Measurements from ENCODE around the gene ZG16.
A peak's percentile ranks its signal among the peaks of the same experiment; 100 is the strongest.

ZG16 gene

GRCh38 chr16:29810699-29811169 is 32.7 kb downstream of the ZG16 start:
- DNase-seq = no peak

DNA sequence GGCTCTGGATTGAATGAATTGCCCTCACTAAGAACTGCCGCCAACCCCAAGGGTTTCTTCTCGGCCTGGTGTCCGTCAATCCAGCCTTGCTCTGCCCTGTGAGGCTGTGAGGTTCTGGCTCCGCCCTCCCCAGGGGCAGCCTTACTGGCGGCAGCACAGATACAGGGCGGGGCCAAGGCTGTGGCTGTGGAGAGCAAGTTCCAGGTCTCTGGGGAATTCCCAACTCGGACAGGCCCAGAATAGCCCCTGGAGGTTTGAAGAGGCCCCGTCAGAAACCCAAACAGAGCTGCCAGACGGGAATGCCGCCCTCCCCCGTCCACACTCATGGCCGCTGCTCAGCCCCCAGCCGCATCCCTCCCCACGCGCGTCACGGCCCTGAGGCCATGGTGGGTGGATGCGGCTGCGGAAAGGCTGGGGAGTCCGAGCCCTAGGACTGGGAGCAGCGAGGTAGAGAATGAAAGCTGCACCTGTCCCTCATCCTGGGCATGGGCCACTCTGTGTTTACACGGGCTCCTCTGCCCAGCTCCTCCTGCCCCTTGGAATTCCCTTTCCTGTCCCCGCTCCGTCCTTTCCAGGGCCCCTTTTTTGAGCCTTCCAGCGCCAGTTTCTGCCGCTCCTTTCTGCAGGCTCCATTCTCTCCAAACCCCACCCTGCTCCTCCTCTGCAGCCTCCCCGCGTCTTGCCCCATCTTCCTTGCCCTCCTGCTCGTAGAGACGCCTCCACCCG is 33.3 kb downstream of the ZG16 start:
- peak; percentile 89 to 96 for DNase-seq

DNA sequence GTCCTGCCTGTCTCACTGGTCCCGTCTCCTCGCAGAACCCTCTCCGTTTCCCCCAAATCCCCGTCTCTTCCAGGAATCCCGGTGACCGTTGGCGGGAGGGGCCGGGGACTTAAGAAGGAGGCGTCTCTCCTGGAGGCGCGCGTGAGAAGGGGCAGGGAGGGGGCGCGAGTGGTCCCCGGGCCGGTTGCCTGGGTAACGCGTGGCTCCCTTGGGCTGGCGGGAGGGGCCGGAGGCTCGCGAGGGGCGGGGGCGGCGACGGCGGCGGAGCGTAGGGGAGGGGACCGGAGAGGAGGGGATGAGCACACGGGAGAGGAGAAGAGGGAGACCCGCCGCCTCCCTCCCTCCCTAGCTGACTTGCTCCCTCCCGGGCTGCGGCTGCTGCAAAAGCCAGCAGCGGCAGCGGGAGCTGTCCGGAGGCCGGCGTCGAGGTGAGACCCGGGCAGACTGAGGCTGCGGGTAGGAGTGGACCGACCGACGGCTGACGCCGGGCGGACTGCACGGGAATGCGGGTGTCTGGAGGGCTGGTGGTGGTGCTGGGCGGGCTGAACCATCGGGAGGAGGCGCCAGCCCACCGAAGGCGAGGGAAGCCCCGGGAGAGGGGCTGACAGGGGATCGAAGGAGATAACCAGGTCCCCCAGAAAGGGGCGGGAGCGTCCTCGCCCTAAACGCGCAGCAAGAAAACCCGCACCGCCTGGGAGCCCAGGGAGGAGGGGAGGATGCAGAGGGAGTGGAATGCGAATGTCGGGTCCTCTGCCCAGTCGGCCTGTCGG is 34.0 kb downstream of the ZG16 start, which contains the start of gene PRRT2:
TSS of gene PRRT2 (plus strand) at position 298 of the 770 bp plus-strand sequence. CDS start 862 bp downstream, outside the sequence.
- peak; percentile 24 to 31 for DNase-seq

DNA sequence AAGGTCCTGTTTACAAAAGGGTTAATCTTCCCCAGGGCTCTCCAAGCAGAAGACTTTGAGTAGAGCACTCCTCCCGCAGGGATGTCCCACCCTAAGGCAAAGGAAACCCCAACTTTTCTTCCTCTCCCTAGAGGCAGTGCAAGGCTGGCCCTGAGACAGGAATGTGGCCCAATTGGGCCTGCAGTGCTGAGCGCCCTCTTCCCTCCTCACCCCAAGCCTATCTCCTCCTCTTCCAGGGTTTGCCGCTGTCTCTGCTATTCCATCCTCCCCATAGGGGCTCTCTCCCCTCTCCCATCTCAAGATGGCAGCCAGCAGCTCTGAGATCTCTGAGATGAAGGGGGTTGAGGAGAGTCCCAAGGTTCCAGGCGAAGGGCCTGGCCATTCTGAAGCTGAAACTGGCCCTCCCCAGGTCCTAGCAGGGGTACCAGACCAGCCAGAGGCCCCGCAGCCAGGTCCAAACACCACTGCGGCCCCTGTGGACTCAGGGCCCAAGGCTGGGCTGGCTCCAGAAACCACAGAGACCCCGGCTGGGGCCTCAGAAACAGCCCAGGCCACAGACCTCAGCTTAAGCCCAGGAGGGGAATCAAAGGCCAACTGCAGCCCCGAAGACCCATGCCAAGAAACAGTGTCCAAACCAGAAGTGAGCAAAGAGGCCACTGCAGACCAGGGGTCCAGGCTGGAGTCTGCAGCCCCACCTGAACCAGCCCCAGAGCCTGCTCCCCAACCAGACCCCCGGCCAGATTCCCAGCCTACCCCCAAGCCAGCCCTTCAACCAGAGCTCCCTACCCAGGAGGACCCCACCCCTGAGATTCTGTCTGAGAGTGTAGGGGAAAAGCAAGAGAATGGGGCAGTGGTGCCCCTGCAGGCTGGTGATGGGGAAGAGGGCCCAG is 34.9 kb downstream of the ZG16 start:
- no peak for DNase-seq

DNA sequence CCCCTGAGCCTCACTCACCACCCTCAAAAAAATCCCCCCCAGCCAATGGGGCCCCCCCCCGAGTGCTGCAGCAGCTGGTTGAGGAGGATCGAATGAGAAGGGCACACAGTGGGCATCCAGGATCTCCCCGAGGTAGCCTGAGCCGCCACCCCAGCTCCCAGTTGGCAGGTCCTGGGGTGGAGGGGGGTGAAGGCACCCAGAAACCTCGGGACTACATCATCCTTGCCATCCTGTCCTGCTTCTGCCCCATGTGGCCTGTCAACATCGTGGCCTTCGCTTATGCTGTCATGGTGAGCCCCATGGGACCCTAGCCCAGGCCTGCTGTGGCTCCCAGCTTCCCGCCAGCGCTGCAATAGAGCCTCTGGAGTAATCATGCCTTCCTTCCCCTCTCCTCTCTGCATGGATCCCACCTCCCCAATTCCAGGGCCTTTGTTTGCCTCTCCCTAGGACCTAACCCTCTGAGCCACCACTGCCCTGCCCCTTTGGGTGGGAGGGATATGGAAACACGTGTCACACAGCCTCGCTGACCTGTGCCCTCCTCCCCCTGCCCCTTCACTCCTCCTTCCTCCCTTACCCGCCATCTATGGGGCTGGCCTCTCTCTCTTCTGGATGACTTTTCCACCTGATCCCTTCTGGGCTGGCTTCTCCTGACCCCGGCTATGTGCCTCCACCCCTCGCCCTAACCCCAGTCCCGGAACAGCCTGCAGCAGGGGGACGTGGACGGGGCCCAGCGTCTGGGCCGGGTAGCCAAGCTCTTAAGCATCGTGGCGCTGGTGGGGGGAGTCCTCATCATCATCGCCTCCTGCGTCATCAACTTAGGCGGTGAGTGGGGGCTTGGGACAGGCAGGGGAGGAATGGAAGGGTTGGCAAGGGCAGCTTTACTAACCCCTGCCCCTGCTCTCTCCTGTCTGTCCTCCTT is 35.8 kb downstream of the ZG16 start:
- no peak for DNase-seq

DNA sequence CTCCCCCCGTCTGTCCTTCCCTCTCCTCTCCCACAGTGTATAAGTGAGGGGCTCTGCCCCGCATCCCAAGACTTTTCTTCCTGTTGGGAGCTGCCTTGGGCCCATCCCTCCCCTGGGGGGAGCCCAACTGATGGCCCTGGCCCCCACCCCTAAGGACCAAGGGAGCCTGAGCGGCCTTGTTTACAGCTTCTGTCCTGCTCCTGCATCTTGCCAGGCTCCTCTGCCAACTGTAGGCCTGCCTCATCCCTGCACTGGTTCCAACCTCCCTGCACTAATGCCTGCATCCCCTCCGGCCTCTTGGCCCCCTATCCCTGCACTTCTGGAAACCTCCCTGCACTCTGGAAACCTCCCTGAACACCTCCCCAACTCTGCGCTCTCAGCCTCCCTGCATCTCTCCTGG is 36.5 kb downstream of the ZG16 start:
- no peak for DNase-seq

- DNase-seq = no peak
Measured at GRCh38 chr16:29815032-29815721, 37.1 kb downstream of the ZG16 start.

GRCh38 chr16:29815793-29816693 is 38.0 kb downstream of the ZG16 start, which contains the start of gene PAGR1:
Gene PAGR1, plus strand, starts transcription at chr16:29816152. Its CDS starts 374 bp downstream, at chr16:29816526.
- DNase-seq = peak; percentile 97 to 99

GRCh38 chr16:29816694-29817441 is 38.8 kb downstream of the ZG16 start:
- DNase-seq = peak; percentile 34 to 70

- no peak for DNase-seq
Measured at GRCh38 chr16:29818082-29818481, 40.0 kb downstream of the ZG16 start.

DNA sequence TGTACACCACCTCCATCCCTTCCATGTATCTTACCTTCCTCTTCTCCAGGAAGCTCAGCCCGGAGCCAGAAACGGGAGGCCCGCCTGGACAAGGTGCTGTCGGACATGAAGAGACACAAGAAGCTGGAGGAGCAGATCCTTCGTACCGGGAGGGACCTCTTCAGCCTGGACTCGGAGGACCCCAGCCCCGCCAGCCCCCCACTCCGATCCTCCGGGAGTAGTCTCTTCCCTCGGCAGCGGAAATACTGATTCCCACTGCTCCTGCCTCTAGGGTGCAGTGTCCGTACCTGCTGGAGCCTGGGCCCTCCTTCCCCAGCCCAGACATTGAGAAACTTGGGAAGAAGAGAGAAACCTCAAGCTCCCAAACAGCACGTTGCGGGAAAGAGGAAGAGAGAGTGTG is 41.5 kb downstream of the ZG16 start:
- no peak for DNase-seq

- peak; percentile 71 to 72 for DNase-seq
Measured at GRCh38 chr16:29820271-29820701, 42.2 kb downstream of the ZG16 start, which contains the start of gene MVP. Gene MVP, plus strand, starts transcription at chr16:29820462. Its CDS starts 10,088 bp downstream, at chr16:29830550.

GRCh38 chr16:29820730-29821642 is 42.9 kb downstream of the ZG16 start:
- no peak for DNase-seq

DNA sequence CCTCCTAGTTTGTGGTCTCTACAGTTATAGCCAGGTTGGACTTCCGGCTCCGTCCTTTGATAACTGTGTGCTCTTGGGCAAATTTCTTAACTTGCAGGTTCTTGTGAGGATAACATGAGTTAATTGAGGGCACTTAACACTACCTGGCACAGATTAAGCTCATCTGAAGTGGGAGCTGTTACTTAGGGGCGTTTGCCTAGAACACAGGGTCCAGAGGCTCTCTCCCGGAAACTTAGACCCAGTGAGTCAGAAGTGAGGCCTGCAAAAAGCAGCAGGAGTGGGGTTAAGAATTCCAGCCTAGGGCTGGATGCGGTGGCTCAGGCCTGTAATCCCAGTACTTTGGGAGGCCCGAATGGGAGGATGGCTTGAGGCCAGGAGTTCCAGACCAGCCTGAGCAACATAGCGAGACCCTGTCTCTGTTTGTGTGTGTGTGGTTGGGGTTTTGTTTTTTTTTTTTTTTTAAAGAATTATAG is 43.6 kb downstream of the ZG16 start:
- DNase-seq = no peak

- DNase-seq = no peak
Measured at GRCh38 chr16:29824589-29825144, 46.6 kb downstream of the ZG16 start.

DNA sequence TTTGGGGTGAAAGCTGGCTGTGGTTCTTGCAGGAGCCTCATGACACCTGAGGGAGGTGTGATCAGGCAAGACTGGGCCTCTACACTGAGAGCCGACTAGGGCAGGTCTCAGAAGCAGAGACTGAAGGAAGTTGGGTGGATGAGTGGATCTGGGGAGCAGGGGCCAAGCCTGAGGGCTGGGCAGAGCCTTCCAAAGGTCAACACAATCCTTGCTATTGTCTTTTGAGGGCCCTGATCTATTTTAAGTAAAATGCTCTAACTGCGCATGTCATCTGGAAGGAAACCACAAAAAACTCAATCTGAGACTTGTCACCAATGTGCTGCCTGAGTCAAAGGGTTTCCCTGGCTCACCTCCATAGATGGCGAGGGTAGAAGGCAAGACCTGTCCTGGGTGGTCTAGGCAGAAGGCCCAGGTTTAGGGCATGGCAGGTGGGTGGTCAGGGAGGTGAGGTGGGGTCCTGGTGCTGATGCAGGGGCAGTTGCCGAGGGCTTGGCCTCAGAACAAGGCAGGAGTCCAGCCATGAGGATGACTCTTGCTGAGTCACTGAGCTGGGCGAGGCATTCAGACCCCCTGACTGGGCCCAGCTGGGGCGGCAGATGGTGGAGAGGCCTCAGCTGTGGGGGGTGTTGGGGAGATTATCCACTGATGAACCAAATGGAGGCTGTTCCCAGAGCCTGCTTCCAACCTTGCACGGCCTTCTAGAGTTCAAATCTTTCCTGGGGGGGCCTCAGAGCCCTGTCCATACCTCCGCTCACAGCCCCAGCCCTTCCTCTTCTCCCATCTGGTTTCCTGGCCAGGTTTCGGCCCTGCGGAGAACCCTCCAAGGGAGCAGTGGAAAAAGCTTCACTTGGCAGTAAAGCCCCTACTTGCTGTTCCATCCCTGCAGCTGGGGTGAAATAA is 47.3 kb downstream of the ZG16 start:
- DNase-seq = peak in 1 of 2 experiments; percentile 19

All from SHP77 (cell line).